ENCODE measurements around the gene MAN1C1. TPM values are rescaled to one million over a fixed set of nuclear protein-coding genes. Genes with fewer than 3 reads are reported as not detected.

The MAN1C1 gene
- total RNA-seq, 1 donor from 2014 or later, result 6.8 TPM

- peaks cover 12% of the 10 kb centered on the region for H3K4me1 ChIP-seq
- Mint-ChIP-seq H3K4me1 (peaks cover 24% of the 10 kb centered on the region), H3K36me3 (no peaks in the 10 kb centered on the region), H3K27me3 (ENCODE audit: insufficient read depth, low read depth) (peaks cover 4% of the 10 kb centered on the region), H3K4me3 (no peak overlapping the region), H3K27ac (no peak overlapping the region), H3K9me3 (no peaks in the 10 kb centered on the region)
- TF ChIP-seq EZH2phosphoT487 (IDR thresholded peaks at IDR 0.05), result no peak
- TF ChIP-seq CTCF (IDR thresholded peaks at IDR 0.05), result no peak
- no peak for TF ChIP-seq EZH2 (IDR thresholded peaks at IDR 0.05)
- no peak overlapping the region for H3K9ac ChIP-seq
- H3K36me3 ChIP-seq, result no peaks in the 10 kb centered on the region
- H2AFZ ChIP-seq (replicated peaks), result no peak overlapping the region
- H3K79me2 ChIP-seq (ENCODE audit: low read depth), result no peaks in the 10 kb centered on the region
- H3K4me2 ChIP-seq, result no peak overlapping the region
- H3K4me3 ChIP-seq, result no peak overlapping the region
- H3K27ac ChIP-seq, result no peak overlapping the region
- H4K20me1 ChIP-seq (ENCODE audit: low read depth), result no peaks in the 10 kb centered on the region
- no peaks in the 10 kb centered on the region for H3F3A ChIP-seq (ENCODE audit: low read depth)
- DNase-seq (ENCODE audit: low spot score), result no peak
- H3K27me3 ChIP-seq, result no peaks in the 10 kb centered on the region
- H3K9me3 ChIP-seq (ENCODE audit: low read depth), result no peaks in the 10 kb centered on the region
Observed at GRCh38 chr1:25680701-25681100, 64.1 kb downstream of the MAN1C1 start.

- Mint-ChIP-seq H3K4me3 (no peak overlapping the region), H3K9me3 (no peaks in the 10 kb centered on the region), H3K4me1 (peaks cover 14% of the 10 kb centered on the region), H3K27me3 (ENCODE audit: insufficient read depth, low read depth) (peaks cover 4% of the 10 kb centered on the region), H3K27ac (no peak overlapping the region), H3K36me3 (no peaks in the 10 kb centered on the region)
- Histone ChIP-seq H3K4me3 (no peak overlapping the region), H3K36me3 (no peaks in the 10 kb centered on the region), H3K27me3 (no peaks in the 10 kb centered on the region), H4K20me1 (ENCODE audit: low read depth) (no peaks in the 10 kb centered on the region), H2AFZ (replicated peaks) (no peak overlapping the region), H3K4me1 (peaks cover 4% of the 10 kb centered on the region), H3K9me3 (ENCODE audit: low read depth) (no peaks in the 10 kb centered on the region), H3K4me2 (no peak overlapping the region), H3K9ac (no peak overlapping the region), H3K79me2 (ENCODE audit: low read depth) (no peaks in the 10 kb centered on the region), H3K27ac (no peak overlapping the region), H3F3A (ENCODE audit: low read depth) (no peaks in the 10 kb centered on the region)
- DNase-seq (ENCODE audit: low spot score), result no peak
- TF ChIP-seq CTCF (IDR thresholded peaks at IDR 0.05) (no peak), EZH2phosphoT487 (IDR thresholded peaks at IDR 0.05) (no peak), EZH2 (IDR thresholded peaks at IDR 0.05) (no peak)
Observed at GRCh38 chr1:25682059-25682601, 65.5 kb downstream of the MAN1C1 start.

- Histone ChIP-seq H2AFZ (replicated peaks) (no peak overlapping the region), H3K9me3 (ENCODE audit: low read depth) (no peaks in the 10 kb centered on the region), H3K27me3 (no peaks in the 10 kb centered on the region), H3K4me2 (no peak overlapping the region), H3K4me3 (no peak overlapping the region), H4K20me1 (ENCODE audit: low read depth) (no peaks in the 10 kb centered on the region), H3K79me2 (ENCODE audit: low read depth) (no peaks in the 10 kb centered on the region), H3K36me3 (no peaks in the 10 kb centered on the region), H3F3A (ENCODE audit: low read depth) (no peaks in the 10 kb centered on the region), H3K9ac (no peak overlapping the region), H3K27ac (no peak overlapping the region), H3K4me1 (no peaks in the 10 kb centered on the region)
- no peaks in the 10 kb centered on the region for H3K9me3 Mint-ChIP-seq
- H3K4me1 Mint-ChIP-seq, result peaks cover 11% of the 10 kb centered on the region
- no peak overlapping the region for H3K4me3 Mint-ChIP-seq
- no peak overlapping the region for H3K27ac Mint-ChIP-seq
- TF ChIP-seq EZH2phosphoT487 (IDR thresholded peaks at IDR 0.05) (no peak), EZH2 (IDR thresholded peaks at IDR 0.05) (no peak), CTCF (IDR thresholded peaks at IDR 0.05) (no peak)
- DNase-seq (ENCODE audit: low spot score), result no peak
- H3K27me3 Mint-ChIP-seq (ENCODE audit: insufficient read depth, low read depth), result peaks cover 4% of the 10 kb centered on the region
- no peaks in the 10 kb centered on the region for H3K36me3 Mint-ChIP-seq
Observed at GRCh38 chr1:25683177-25683576, 66.6 kb downstream of the MAN1C1 start.

Measured in neural progenitor cell (in vitro differentiated cells).